Inferior parietal cortex (tissue), 1 donor: ENCODE data around the gene CD200R1L.

ENCODE experiments used
- DNase-seq: peaks from one replicate; pipeline ENCODE4 v3.0.0-alpha.2; 2016; ENCODE audit errors: extremely low spot score

The CD200R1L gene

DNA sequence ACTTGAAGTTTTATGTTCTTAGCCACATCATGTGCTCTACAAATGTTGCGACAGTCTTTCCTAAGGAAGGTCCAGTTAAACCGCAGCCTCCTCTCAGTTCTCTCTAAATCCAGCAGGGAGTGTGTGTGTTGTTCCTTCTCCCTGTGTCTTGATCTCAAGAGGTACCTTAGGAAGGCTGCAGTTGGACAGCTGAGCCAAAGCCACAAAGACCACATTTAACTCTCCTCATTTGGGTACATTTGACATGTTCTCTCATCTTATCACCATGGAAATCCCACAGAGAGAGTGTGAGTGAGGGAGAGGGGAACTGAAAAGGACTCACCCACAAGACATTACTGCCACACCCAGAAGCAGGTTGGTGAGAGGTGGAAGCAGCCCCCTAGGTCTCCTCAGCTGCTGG lies 79.5 kb downstream of the CD200R1L start:
- DNase-seq, result no peak
